C4-2B (cell line): ENCODE results near the gene CTAGE1.

Experiments used
- ZFX ChIP-seq: fragments of 450-650 bp; IDR thresholded peaks from 2 replicates; pipeline ENCODE4 v1.6.1; 2017
- TF ChIP-seq, protein P1 (sequence below): fragments of 450-650 bp; conservative IDR thresholded peaks from 2 replicates; pipeline ENCODE4 v1.5.1; 2017; ENCODE audit warnings: mild to moderate bottlenecking

DNA sequence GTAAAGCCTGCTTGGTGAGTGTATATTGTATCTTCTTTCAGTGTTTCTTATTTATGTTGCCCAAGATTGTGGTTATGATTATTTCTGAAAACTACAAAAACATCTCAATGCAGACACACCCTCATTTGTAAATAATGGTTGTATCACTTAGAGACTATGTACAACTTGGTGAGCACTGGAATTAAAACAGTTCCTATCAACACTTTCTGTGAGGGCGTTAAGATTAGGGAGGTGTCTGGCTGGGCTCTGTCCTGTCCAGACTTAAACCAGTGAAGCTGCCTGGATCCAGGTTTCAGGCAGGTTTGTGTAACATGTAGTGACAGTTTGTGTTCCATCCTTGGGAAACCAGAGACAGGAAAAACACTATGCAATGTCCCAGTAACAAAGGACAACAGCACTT, 49.7 kb downstream of the CTAGE1 start:
- no peak for TF ChIP-seq ZFX
- TF ChIP-seq, protein P1, sequence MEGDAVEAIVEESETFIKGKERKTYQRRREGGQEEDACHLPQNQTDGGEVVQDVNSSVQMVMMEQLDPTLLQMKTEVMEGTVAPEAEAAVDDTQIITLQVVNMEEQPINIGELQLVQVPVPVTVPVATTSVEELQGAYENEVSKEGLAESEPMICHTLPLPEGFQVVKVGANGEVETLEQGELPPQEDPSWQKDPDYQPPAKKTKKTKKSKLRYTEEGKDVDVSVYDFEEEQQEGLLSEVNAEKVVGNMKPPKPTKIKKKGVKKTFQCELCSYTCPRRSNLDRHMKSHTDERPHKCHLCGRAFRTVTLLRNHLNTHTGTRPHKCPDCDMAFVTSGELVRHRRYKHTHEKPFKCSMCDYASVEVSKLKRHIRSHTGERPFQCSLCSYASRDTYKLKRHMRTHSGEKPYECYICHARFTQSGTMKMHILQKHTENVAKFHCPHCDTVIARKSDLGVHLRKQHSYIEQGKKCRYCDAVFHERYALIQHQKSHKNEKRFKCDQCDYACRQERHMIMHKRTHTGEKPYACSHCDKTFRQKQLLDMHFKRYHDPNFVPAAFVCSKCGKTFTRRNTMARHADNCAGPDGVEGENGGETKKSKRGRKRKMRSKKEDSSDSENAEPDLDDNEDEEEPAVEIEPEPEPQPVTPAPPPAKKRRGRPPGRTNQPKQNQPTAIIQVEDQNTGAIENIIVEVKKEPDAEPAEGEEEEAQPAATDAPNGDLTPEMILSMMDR: no peak
